GM21381 (cell line): Measurements from ENCODE around the gene PRIMPOL.
"Not testable (repeated sequence)": the region's sequence is repeated elsewhere in the genome, so short reads cannot be mapped to it uniquely, and the experiment has no call there.

Experiments
- ATAC-seq: cut with Tn5 transposase; IDR thresholded peaks from one replicate; pipeline ENCODE4 v1.9.1; 2021; ENCODE audit warnings: mild to moderate bottlenecking, moderate library complexity; ENCODE audit not compliant: unreplicated experiment

Gene PRIMPOL, protein sequence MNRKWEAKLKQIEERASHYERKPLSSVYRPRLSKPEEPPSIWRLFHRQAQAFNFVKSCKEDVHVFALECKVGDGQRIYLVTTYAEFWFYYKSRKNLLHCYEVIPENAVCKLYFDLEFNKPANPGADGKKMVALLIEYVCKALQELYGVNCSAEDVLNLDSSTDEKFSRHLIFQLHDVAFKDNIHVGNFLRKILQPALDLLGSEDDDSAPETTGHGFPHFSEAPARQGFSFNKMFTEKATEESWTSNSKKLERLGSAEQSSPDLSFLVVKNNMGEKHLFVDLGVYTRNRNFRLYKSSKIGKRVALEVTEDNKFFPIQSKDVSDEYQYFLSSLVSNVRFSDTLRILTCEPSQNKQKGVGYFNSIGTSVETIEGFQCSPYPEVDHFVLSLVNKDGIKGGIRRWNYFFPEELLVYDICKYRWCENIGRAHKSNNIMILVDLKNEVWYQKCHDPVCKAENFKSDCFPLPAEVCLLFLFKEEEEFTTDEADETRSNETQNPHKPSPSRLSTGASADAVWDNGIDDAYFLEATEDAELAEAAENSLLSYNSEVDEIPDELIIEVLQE

DNA sequence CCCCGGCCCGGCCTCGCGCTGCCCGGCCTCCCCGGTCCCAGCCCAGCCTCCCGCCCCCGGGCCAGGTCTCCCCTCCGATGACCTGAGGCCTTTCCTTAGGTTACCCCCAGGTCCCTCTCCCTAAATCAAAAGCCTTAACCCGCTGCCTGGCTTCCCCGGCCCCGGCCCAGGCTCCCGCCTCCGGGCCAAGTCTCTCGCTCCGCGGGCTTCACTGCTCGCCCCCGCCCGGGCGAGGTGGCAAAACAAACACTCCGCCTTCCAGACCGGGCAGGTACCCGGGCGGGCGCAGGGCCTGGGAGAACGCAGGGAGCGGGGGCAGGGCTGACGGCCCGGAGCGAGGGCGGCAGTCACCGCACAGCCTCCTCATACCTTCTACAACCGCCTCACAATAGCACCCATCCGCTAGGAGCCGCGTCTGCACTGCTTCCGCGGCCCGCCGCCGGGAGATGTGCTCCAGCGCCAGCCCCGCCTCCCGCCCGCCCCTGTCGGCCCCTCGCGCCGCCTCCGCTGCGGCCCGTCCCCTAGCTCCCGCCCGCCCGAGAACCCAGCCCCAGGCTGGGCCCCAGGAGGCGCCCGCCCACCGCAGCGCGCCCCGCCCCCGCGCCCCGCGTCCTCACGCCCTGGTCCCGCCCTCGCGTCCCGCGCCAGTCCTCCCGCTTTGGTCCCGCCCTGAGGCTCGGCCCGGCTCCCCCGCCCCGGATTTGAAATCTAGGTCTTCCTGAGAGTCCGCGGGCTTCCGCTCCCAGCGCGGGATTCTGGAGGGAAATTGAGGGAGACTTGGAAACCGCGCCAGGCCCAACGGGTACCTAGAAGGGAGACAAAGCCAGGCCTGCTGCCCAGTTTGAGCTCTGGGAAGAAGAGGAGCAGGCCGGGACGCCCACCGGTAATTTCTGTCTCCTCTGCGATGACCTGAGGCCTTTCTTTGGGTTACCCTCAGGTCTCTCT lies at the start of gene PRIMPOL, which contains the start of gene CASP3:
PRIMPOL (plus strand) TSS at position 713 of the 945 bp plus-strand sequence. CDS start 7,403 bp downstream, outside the sequence.
CASP3 (minus strand) TSS at position 422 of the 945 bp plus-strand sequence. CDS start 10,994 bp downstream, outside the sequence.
- ATAC-seq, result peak; percentile 86

DNA sequence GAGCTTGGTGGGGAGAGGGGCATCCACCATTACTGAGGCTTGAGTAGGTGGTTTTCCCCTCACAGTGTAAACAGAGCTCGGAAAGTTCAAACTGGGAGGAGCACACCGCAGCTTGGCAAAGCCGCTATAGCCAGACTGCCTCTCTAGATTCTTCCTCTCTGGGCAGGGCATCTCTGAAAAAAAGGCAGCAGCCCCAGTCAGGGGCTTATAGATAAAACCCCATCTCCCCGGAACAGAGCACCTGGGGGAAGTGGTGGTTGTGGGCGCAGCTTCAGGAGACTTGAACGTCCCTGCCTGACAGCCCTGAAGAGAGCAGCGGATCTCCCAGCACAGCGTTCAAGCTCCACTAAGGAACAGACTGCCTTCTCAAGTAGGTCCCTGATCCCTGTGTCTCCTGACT lies 48.6 kb upstream of the PRIMPOL start:
- ATAC-seq, result not testable (repeated sequence)

GRCh38 chr4:184602857-184603256 lies 46.7 kb upstream of the PRIMPOL start:
- ATAC-seq, result not testable (repeated sequence)

DNA sequence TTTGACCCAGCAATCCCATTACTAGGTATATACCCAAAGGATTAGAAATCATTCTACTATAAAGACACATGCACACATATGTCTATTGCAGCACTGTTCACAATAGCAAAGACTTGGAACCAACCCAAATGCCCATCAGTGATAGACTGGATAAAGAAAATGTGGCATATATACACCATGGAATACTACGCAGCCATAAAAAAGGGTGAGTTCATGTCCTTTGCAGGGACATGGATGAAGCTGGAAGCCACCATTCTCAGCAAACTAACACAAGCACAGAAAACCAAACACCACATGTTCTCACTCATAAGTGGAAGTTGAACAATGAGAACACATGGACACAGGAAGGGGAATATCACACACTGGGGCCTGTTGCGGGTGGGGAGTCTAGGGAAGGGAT lies 42.1 kb upstream of the PRIMPOL start:
- ATAC-seq, result not testable (repeated sequence)

DNA sequence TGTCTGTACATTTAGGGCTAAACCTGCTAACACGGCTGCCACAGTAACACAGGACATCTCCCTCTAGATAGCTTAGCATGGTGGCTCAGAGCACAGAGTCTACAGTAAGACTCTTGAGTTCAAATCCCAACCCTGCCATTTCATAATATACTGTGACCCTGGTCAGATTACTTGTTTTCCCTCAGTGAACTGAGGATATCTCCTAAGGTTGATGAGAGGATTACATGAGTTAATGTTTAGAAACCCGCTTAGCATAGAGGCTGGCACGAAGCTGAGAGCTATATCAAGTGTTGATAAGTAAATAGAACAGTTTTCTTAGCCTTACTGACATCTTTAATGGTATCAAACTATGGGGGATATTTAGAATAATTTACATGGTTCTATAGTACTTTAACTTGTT lies 37.5 kb upstream of the PRIMPOL start:
- ATAC-seq, result no peak

DNA sequence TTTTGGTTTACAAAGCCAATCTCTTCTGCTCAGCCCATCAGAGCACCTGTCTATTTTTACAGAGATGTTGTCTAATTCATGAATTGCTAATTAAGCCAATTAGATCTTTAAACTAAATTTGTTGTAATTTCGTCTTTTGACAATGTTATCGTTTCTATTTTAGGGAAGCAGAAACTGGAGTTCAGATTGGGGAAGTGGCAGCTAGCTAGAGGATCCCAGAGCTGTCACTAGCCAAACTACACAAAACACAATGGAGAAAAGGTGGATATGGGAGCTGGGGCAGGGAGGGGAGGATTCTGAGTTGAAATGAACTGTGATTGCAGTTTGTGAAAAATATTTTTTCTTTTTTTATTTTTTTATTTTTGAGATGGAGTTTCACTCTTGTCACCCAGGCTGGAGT lies 36.1 kb upstream of the PRIMPOL start:
- ATAC-seq, result no peak

DNA sequence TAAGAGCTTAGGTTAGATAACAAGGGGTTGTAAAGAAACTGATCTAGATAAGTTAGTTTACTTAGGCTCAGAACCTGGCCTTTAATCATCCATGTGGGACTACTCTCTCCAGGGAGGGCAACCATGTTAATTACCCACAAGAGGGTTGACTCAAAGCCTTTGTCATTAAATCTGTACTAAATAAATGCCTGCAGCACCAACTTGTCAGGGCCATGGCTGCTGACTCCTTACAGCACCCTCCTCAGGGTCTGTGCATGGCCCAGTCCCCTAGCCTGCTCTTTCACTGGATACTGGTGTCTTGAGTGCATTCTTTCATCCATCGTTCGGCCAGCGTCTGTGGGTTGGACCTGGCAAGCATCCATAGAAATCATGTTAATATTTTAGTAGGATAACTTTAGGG lies 35.0 kb upstream of the PRIMPOL start:
- ATAC-seq, result no peak

GRCh38 chr4:184616168-184616567 lies 33.4 kb upstream of the PRIMPOL start:
- ATAC-seq, result not testable (repeated sequence)

GRCh38 chr4:184616633-184617551 lies 32.6 kb upstream of the PRIMPOL start:
- ATAC-seq, result peak; percentile 79

DNA sequence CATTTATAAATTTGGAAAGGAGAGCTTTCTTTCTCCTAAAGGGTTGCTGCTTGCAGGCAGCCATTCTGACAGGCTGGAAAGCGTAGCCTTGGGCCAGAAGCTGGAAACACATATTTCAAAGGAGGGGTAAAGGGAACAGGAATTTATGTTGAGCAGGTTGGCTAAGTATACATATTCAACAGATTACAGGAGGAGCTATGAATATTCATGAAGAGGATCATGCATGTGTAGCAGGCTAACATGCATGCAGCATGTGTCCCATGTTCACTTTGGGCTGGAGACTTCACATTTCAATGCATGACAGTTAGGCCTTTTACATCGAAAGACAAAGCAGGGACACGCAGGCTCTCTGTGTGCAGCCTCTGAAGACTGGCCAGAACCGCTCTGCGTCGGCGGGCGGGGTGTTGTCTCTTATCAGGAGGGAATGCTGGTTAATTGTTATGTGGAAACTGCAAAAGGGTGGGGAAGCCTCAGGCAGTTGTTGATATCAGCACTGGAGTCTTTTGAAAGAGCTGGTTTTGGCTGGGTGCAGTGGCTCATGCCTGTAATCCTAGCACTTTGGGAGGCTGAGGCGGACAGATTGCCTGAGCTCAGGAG lies 31.8 kb upstream of the PRIMPOL start:
- ATAC-seq, result no peak

DNA sequence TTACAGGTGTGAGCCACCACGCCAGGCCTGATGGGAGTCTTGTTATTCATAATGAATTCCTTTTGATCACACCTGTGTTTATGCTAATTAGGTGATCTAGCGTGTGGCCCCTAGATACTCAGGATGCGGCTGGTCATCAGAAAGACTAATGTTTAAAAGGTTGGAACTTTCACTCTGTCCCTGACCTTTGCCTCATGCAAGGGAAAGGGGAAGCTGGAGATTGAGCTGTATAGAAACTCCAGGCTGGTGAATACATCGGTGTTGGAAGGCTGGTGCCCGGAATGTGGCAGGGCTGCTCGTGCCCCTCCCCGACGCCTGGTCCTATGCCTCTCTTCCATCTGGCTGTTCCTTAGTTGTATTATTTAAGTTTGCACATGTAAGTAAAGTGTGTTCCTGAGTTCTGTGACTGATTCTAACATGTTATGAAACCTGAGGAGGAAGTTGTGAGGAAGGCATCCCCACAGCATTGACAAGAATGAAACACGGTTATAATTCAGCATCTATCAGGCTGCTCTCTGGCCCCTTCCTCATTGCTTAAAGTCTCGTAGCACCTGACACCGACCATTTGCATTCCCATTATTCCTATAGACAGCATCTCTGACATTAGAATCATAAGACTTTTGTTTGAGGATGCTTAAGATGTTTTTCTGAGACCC lies 29.2 kb upstream of the PRIMPOL start:
- ATAC-seq, result no peak

DNA sequence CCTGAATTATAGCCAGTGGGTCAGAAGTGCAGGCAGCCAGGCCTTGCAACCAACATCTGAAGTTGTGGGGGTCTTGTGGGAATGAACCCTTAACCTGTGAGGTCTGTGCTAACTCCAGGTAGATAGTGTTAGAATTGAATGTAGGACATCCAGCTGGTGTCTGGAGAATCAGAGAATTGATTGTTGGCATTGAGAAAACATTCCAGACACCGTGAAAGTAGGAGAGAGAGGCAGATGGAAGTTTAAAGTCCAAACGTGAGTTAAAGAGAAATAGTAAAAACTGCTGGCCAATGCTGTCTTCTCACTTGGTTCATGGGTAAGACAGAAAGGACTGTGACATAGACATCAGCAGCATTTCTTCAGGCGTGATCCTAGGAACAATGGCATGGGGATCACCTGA lies 28.0 kb upstream of the PRIMPOL start:
- ATAC-seq, result no peak

DNA sequence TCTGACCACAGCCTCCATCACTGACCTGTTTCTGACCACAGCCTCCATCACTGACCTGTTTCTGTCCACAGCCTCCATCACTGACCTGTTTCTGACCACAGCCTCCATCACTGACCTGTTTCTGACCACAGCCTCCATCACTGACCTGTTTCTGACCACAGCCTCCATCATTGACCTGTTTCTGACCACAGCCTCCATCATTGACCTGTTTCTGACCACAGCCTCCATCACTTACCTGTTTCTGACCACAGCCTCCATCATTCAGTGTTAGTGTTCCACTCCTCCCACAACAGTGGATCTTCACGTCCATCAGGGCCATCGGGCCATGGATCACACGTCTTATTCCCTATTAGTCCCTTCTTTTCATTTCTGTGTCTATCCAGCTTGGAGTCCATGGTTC lies 25.0 kb upstream of the PRIMPOL start:
- not testable (repeated sequence) for ATAC-seq

DNA sequence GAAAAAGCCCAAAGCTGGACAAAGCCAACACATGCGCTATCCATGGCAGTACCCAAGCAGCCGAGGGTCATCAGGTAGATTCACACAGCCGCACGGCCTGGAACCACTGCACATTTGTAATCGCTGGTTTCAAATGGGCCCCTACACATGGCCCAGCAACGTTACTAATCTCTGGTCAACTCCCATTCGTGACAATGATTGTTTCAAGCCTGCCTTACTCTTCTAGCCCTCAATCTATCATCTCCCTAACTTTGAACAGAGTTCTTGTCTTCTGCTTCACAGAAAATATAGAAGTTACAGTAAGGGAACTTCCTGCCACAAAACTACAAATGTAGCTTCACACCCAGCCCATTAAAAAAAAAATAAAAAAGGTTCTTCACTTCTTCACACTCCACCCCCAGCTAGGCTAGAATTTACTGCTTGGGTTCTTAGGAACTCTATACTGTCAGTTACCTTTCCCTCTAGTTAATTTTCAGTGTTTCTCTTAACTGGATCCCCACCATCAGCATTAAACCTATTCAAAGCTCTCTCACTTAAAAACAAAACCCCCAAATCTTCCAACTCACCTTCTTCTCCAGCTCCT lies 24.5 kb upstream of the PRIMPOL start:
- no peak for ATAC-seq

GRCh38 chr4:184625783-184626596 lies 23.5 kb upstream of the PRIMPOL start:
- not testable (repeated sequence) for ATAC-seq

- no peak for ATAC-seq
Observed at GRCh38 chr4:184628103-184628502, 21.4 kb upstream of the PRIMPOL start.

- ATAC-seq, result no peak
Observed at GRCh38 chr4:184632842-184633241, 16.7 kb upstream of the PRIMPOL start.

- ATAC-seq, result no peak
Observed at GRCh38 chr4:184635381-184635780, 14.2 kb upstream of the PRIMPOL start.
